ENCODE data around the gene BARX2.

The BARX2 gene

GRCh38 chr11:129374081-129374992 lies 1.3 kb upstream of the BARX2 start:
- DNase-seq, result peak; percentile 59

- DNase-seq, result peak; percentile 59
These were observed 476 bp upstream of the BARX2 start for GRCh38 chr11:129374993-129375750.

GRCh38 chr11:129376658-129377341 lies 1.2 kb downstream of the BARX2 start:
- no peak for DNase-seq

- no peak for DNase-seq
These were observed 2.1 kb downstream of the BARX2 start for GRCh38 chr11:129377739-129378138.

GRCh38 chr11:129380413-129380812 lies 4.8 kb downstream of the BARX2 start:
- DNase-seq, result no peak

- DNase-seq, result no peak
These were observed 6.9 kb downstream of the BARX2 start for GRCh38 chr11:129382583-129382982.

- no peak for DNase-seq
These were observed 7.4 kb downstream of the BARX2 start for GRCh38 chr11:129383060-129383459.

GRCh38 chr11:129383502-129383901 lies 7.9 kb downstream of the BARX2 start:
- no peak for DNase-seq

- DNase-seq, result no peak
These were observed 8.8 kb downstream of the BARX2 start for GRCh38 chr11:129384415-129384814.

GRCh38 chr11:129385801-129386200 lies 10.2 kb downstream of the BARX2 start:
- DNase-seq, result no peak

GRCh38 chr11:129386795-129387397 lies 11.2 kb downstream of the BARX2 start:
- no peak for DNase-seq

- DNase-seq, result no peak
These were observed 11.8 kb downstream of the BARX2 start for GRCh38 chr11:129387434-129387833.

GRCh38 chr11:129388824-129389223 lies 13.2 kb downstream of the BARX2 start:
- no peak for DNase-seq

- no peak for DNase-seq
These were observed 14.7 kb downstream of the BARX2 start for GRCh38 chr11:129390303-129390821.

GRCh38 chr11:129391360-129391759 lies 15.7 kb downstream of the BARX2 start:
- DNase-seq, result no peak

- DNase-seq, result no peak
These were observed 16.2 kb downstream of the BARX2 start for GRCh38 chr11:129391821-129392220.

GRCh38 chr11:129392995-129393394 lies 17.3 kb downstream of the BARX2 start:
- no peak for DNase-seq

- DNase-seq, result no peak
These were observed 19.1 kb downstream of the BARX2 start for GRCh38 chr11:129394709-129395108.

- no peak for DNase-seq
These were observed 19.8 kb downstream of the BARX2 start for GRCh38 chr11:129395432-129395831.

- DNase-seq, result no peak
These were observed 20.2 kb downstream of the BARX2 start for GRCh38 chr11:129395883-129396282.

GRCh38 chr11:129396454-129396853 lies 20.8 kb downstream of the BARX2 start:
- DNase-seq, result no peak

All from activated CD8-positive, alpha-beta memory T cell treated with anti-CD3 and anti-CD28 coated beads for 24 hours (primary cell).